GM23248 (cell line): ENCODE measurements around the gene GTPBP4.

Experiments used
- EZH2 ChIP-seq: fragments of 200-600 bp; sonication (generic); IDR thresholded peaks from 2 replicates; pipeline ENCODE4 v1.6.1; 2018; ENCODE audit warnings: antibody characterized with exemption, mild to moderate bottlenecking; ENCODE audit not compliant: insufficient read depth, poor library complexity, severe bottlenecking
- EZH2phosphoT487 ChIP-seq: fragments of 200-600 bp; sonication (generic); IDR thresholded peaks from 2 replicates; pipeline ENCODE4 v1.6.1; 2018; ENCODE audit warnings: antibody characterized with exemption, moderate library complexity, mild to moderate bottlenecking, low read depth; ENCODE audit not compliant: insufficient read depth

DNA sequence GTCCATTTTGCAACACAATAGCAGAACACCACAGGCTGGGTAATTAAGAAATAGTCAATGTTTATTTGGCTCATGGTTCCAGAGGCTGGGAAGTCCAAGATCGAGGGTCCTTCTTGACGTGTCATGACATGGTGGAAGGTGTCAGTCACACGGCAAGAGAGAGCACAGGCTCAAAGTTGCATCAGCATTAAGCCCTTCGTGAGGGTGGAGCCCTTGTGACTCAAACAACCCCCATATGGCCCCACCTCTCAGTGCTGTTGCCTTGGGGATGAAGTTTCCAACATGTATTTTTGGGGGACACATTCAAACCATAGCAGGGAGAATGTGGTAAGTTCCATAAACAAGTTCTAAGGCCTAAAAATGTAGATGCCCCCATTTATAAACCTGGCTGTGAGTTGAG, 24.6 kb upstream of the GTPBP4 start:
- TF ChIP-seq EZH2: no peak
- no peak for TF ChIP-seq EZH2phosphoT487
